ENCODE results near the gene SMIM38.

GRCh38 chr11:69195824-69196782 lies 40.4 kb downstream of the SMIM38 start:
- TF ChIP-seq, protein P1, sequence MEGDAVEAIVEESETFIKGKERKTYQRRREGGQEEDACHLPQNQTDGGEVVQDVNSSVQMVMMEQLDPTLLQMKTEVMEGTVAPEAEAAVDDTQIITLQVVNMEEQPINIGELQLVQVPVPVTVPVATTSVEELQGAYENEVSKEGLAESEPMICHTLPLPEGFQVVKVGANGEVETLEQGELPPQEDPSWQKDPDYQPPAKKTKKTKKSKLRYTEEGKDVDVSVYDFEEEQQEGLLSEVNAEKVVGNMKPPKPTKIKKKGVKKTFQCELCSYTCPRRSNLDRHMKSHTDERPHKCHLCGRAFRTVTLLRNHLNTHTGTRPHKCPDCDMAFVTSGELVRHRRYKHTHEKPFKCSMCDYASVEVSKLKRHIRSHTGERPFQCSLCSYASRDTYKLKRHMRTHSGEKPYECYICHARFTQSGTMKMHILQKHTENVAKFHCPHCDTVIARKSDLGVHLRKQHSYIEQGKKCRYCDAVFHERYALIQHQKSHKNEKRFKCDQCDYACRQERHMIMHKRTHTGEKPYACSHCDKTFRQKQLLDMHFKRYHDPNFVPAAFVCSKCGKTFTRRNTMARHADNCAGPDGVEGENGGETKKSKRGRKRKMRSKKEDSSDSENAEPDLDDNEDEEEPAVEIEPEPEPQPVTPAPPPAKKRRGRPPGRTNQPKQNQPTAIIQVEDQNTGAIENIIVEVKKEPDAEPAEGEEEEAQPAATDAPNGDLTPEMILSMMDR (conservative IDR thresholded peaks at IDR 0.05; ENCODE audit: low read depth, low read length) = no peak
- TF ChIP-seq MAFK (IDR thresholded peaks at IDR 0.05; ENCODE audit: low read depth, low read length) = no peak
- TF ChIP-seq POLR2A (IDR thresholded peaks at IDR 0.05; ENCODE audit: low read depth, low read length) = no peak
- no peak for TF ChIP-seq NFE2L2 (IDR thresholded peaks at IDR 0.05; ENCODE audit: low read depth, low read length)
- no peak for TF ChIP-seq MXI1 (IDR thresholded peaks at IDR 0.05; ENCODE audit: borderline replicate concordance, low read depth, low read length)
- TF ChIP-seq CEBPB (IDR thresholded peaks at IDR 0.05; ENCODE audit: low read depth, low read length) = no peak
- TF ChIP-seq CHD1 (IDR thresholded peaks at IDR 0.05; ENCODE audit: low read depth, low read length) = no peak
- TF ChIP-seq RFX5 (IDR thresholded peaks at IDR 0.05; ENCODE audit: low read depth, low read length) = no peak
- TF ChIP-seq RCOR1 (IDR thresholded peaks at IDR 0.05; ENCODE audit: insufficient replicate concordance, low read length) = no peak
- TF ChIP-seq ELK1 (IDR thresholded peaks at IDR 0.05; ENCODE audit: borderline replicate concordance, low read depth, low read length) = no peak
- TF ChIP-seq, protein P2, sequence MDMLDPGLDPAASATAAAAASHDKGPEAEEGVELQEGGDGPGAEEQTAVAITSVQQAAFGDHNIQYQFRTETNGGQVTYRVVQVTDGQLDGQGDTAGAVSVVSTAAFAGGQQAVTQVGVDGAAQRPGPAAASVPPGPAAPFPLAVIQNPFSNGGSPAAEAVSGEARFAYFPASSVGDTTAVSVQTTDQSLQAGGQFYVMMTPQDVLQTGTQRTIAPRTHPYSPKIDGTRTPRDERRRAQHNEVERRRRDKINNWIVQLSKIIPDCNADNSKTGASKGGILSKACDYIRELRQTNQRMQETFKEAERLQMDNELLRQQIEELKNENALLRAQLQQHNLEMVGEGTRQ (IDR thresholded peaks at IDR 0.05; ENCODE audit: low read depth, low read length) = no peak

All from IMR-90 (cell line).